K562 (cell line): ENCODE results near the gene MVB12B. TPM values are rescaled to one million over a fixed set of nuclear protein-coding genes. Genes with fewer than 3 reads are reported as not detected.
A peak's percentile ranks its signal among the peaks of the same experiment; 100 is the strongest.

Experiments used
- ATAC-seq: fragments of 200-7000 bp; cut with Tn5 transposase; 3 replicates; pipeline ENCODE4 v1.9.1; 2020; ENCODE audit warnings: moderate library complexity
- BruUV-seq: library from RNA; stranded (reverse); fragments of 400-500 nt; replicated peaks from 2 replicates; lab custom pipeline; 2021; lab: Mats Ljungman, UMichigan
- CTCF ChIA-PET: fragments of 300-600 bp; formaldehyde crosslinking; extraction: SDS; loops from one replicate; lab custom pipeline; 2021; ENCODE audit warnings: low intra/inter-chr PET ratio; lab: Yijun Ruan, JAX
- POLR2A ChIA-PET: fragments of 300-600, 350-650 bp; sonication (Branson Sonifier 250); formaldehyde crosslinking; extraction: SDS; loops from one replicate; lab custom pipeline; 2021; ENCODE audit warnings: antibody characterized with exemption, inconsistent platforms; lab: Yijun Ruan, JAX
- DNase-seq, 4 experiments: peaks; one replicate each; pipeline versions ENCODE4 v3.0.0 to v3.0.0-alpha.2; 2011 to 2018; ENCODE audit warnings: low spot score in 3 of 4, mixed read lengths in 3 of 4; ENCODE audit errors: extremely low read depth in 1 of 4
- FAIRE-seq: peaks from 2 replicates; lab custom pipeline; 2011; peaks lifted over from hg19 to GRCh38; lab: Jason Lieb, UNC
- H2AFZ ChIP-seq: 2 replicates; pipeline ENCODE4 v1.6.0; 2011; ENCODE audit warnings: low read depth, low read length, control low read depth, inconsistent platforms
- H3K27ac ChIP-seq: fragments of 200-600 bp; 3 replicates; pipeline ENCODE4 v1.8.0; 2011; ENCODE audit warnings: low read depth, mild to moderate bottlenecking, control low read depth, inconsistent platforms, low read length, moderate library complexity, mixed read lengths; ENCODE audit errors: extremely low read depth
- H3K27me3 ChIP-seq, 2 experiments: fragments of 300-600 bp in 1 of 2; 2 replicates in 1 of 2; 3 replicates in 1 of 2; pipeline versions ENCODE4 v1.6.0 to v1.8.0; 2011; ENCODE audit warnings: inconsistent platforms in 2 of 2, low read length in 2 of 2, mild to moderate bottlenecking in 1 of 2, mixed read lengths in 1 of 2, moderate library complexity in 1 of 2; ENCODE audit not compliant: control insufficient read depth in 2 of 2, insufficient read depth in 2 of 2
- H3K36me3 ChIP-seq: fragments of 300-600 bp; 3 replicates; pipeline ENCODE4 v1.8.0; 2011; ENCODE audit warnings: mild to moderate bottlenecking, low read length, inconsistent platforms; ENCODE audit not compliant: control insufficient read depth, insufficient read depth
- H3K4me1 ChIP-seq, 2 experiments: fragments of 200-600 bp in 1 of 2; replicated peaks in 1 of 2; 2 replicates in 1 of 2; 3 replicates in 1 of 2; pipeline versions ENCODE4 v1.5.1 to v1.8.0; 2011; ENCODE audit warnings: inconsistent platforms in 2 of 2, low read length in 2 of 2, mild to moderate bottlenecking in 1 of 2, mixed read lengths in 1 of 2, moderate library complexity in 1 of 2; ENCODE audit not compliant: control insufficient read depth in 2 of 2, insufficient read depth in 2 of 2
- H3K4me2 ChIP-seq: 2 replicates; pipeline ENCODE4 v1.6.1; 2011; ENCODE audit warnings: low read length, control low read depth, inconsistent platforms, mixed read lengths; ENCODE audit not compliant: insufficient read depth
- H3K4me3 ChIP-seq: fragments of 200-600 bp; sonication (generic), shearing (Covaris generic); 2 replicates; pipeline ENCODE4 v1.5.1; 2016; ENCODE audit warnings: control low read depth, inconsistent platforms
- H3K79me2 ChIP-seq: fragments of 200-600 bp; 3 replicates; pipeline ENCODE4 v1.8.0; 2011; ENCODE audit warnings: low read length, inconsistent platforms; ENCODE audit not compliant: control insufficient read depth, insufficient read depth
- H3K9ac ChIP-seq, 2 experiments: 2 replicates each; pipeline versions ENCODE4 v1.6.0 to v1.6.1; 2011; ENCODE audit warnings: low read depth in 2 of 2, low read length in 2 of 2, control low read depth in 1 of 2, inconsistent platforms in 1 of 2, mild to moderate bottlenecking in 1 of 2, mixed read lengths in 1 of 2; ENCODE audit not compliant: insufficient read depth in 1 of 2
- H3K9me1 ChIP-seq: one replicate; pipeline ENCODE4 v1.6.0; 2011; ENCODE audit warnings: inconsistent platforms, mild to moderate bottlenecking, low read length, moderate library complexity; ENCODE audit not compliant: control insufficient read depth, insufficient read depth
- H3K9me3 ChIP-seq: replicated peaks from 2 replicates; pipeline ENCODE4 v1.5.1; 2011; ENCODE audit warnings: low read depth, low read length, inconsistent platforms; ENCODE audit not compliant: control insufficient read depth, insufficient read depth
- H4K20me1 ChIP-seq: replicated peaks from 2 replicates; pipeline ENCODE4 v1.6.1; 2011; ENCODE audit warnings: low read length, inconsistent platforms, mixed read lengths; ENCODE audit not compliant: control insufficient read depth, insufficient read depth
- DDX20 ChIP-seq: fragments of 450-650 bp; IDR thresholded peaks from 2 replicates; pipeline ENCODE4 v1.6.1; 2016; ENCODE audit warnings: missing genetic modification characterization, low read depth, mild to moderate bottlenecking, missing compliant biosample characterization, moderate library complexity
- RFX1 ChIP-seq: fragments of 450-650 bp; IDR thresholded peaks from 2 replicates; pipeline ENCODE4 v1.6.1; 2016; ENCODE audit warnings: mild to moderate bottlenecking, moderate library complexity
- ZNF561 ChIP-seq: fragments of 450-650 bp; formaldehyde crosslinking; conservative IDR thresholded peaks from 2 replicates; pipeline ENCODE4 v1.4.0; 2020; ENCODE audit warnings: mild to moderate bottlenecking, moderate library complexity
- WGBS: fragments of 100-300 bp; shearing (Covaris generic); methylation state at CpG from one replicate; pipeline ENCODE4 v1.1.6; 2016; ENCODE audit warnings: low coverage, mixed read lengths; ENCODE audit not compliant: insufficient coverage; ENCODE audit errors: missing lambda C conversion rate; 5-methylcytosine and 5-hydroxymethylcytosine counted together
- in situ Hi-C: fragments of 300-500 bp; cut with MboI; formaldehyde crosslinking; loops from 4 replicates; pipeline ENCODE4 v1.15.0; 2018; ENCODE audit warnings: inconsistent platforms, mixed read lengths
- intact Hi-C: fragments of 100-400 bp; cut with micrococcal nuclease; formaldehyde crosslinking; loops from 2 replicates; pipeline ENCODE4 v1.14.2; 2022
- polyA plus RNA-seq, 8 experiments: library from polyadenylated mRNA; depleted of rRNA in 4 of 8; stranded (reverse) in 5 of 8; unstranded in 3 of 8; fragments of >200 nt; fragmentation: Nextera tagmentation in 2 of 8; fragmentation: Illumina TruSeq in 1 of 8; extraction: Ambion mirVana in 2 of 8; extraction: Trizol in 1 of 8; gene quantifications; 2 replicates each; pipeline versions ENCODE4 v1.2.1 to v1.2.3, GENCODE V29; 2011 to 2014; ENCODE audit warnings: inconsistent platforms in 1 of 8, missing spikeins in 1 of 8
- total RNA-seq, 7 experiments: library from RNA; depleted of rRNA in 6 of 7; stranded (reverse); fragments of >200 nt in 6 of 7; fragmentation: Illumina TruSeq in 2 of 7; extraction: Trizol in 2 of 7; gene quantifications; 2 replicates each; pipeline versions ENCODE4 v1.2.1 to v1.2.3, GENCODE V29; 2011 to 2021; ENCODE audit warnings: low replicate concordance in 1 of 7

The MVB12B gene
- total and polyA plus RNA-seq, 9 of the 15 experiments (the other 6 are each of a cell fraction or from before 2014, with no cell fraction given), result not detected

DNA sequence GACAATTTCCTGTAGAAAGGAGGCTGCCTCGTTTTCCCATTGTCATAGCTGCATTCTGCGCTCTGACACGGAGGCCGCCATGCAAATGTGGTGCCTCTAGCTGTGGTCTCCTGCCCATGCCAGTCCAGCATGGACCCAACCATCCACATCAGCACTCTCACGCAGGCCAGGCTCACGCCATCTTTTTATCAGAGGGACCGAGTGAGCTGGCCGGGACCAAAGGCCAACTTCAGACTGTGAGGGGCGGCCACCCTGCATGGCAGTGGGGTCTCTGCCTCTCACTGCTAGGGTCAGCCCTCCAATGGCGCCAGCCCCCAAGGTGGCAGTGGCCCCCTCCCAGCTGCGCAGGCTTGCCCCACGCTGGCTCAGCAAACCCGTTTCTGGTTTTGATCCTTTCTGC, 155.2 kb downstream of the MVB12B start:
- no peak overlapping the region for H2AFZ ChIP-seq
- no TSS peak for BruUV-seq
- FAIRE-seq (no peak), ATAC-seq (no peak), DNase-seq (no peak)
- no peaks in the 10 kb centered on the region for H3K79me2 ChIP-seq
- intact Hi-C loops, result no loop called here
- no peak overlapping the region for H3K4me3 ChIP-seq
- no peak overlapping the region for H3K9ac ChIP-seq
- WGBS, result under 1% methylated on average over 13 of the region's 13 CpGs
- ChIA-PET POLR2A (interaction anchor here (0.6 kb wide), 1 partner anchor 11 kb away, joined by 3 read pairs; no protein-coding TSS in a partner anchor), CTCF (no interaction called here)
- H3K9me1 ChIP-seq, result no peaks in the 10 kb centered on the region
- H3K4me2 ChIP-seq, result no peak overlapping the region
- H3K27me3 ChIP-seq, result peaks cover 22 to 73% of the 10 kb centered on the region in 2 experiments; a peak in 4 of 5 replicates
- in situ Hi-C loops, result loop anchor here (5.0 to 25.0 kb wide), 2 partner anchors 1075 to 1220 kb away; partner anchors contain the start of gene GAPVD1
- no peak for TF ChIP-seq ZNF561 (CRISPR knock-in tag)
- no peaks in the 10 kb centered on the region; the same call in 1 of the 2 replicates for H4K20me1 ChIP-seq
- H3K36me3 ChIP-seq, result no peaks in the 10 kb centered on the region
- no peak overlapping the region for H3K27ac ChIP-seq
- peaks cover 0 to 8% of the 10 kb centered on the region in 2 experiments; a peak in 2 of 5 replicates for H3K4me1 ChIP-seq
- H3K9me3 ChIP-seq, result no peaks in the 10 kb centered on the region

DNA sequence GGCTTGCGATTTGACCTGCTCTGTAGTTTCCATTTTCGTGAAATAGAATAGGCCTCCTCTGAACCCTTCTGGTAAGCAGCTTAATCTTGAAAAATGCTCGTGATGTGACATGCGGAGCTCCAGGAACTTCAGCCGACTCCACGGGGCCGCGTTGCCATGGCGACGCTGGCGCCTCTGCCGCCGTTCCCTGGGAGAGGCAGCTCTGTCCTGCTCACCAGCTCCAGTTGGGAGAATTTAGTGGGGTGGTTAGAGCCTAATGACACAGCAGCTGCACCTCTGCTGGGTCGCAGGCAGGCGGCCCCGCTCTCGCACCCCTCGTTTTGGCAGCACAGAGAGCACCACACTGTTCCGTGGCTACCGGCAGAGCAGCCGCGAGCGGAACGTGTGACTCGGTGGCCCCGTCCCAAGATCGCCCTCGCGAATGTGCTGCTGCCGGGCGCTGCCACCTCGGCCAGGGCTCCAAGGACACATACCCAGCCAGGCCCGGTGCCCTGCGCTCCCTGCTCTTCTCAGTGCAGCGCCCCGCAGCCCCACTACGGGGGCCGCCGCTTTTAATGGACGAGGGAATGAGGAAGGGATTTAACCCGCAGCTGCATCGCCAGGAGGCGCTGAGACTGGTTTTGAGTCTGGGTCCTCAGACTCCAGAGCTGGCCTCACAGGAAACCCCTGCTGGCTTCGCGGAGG, 155.9 kb downstream of the MVB12B start:
- peak in 2 of 4 experiments; percentile 36 for DNase-seq
- intact Hi-C loops (no loop called here), in situ Hi-C loops (loop anchor here (5.0 to 25.0 kb wide), 2 partner anchors 1075 to 1220 kb away; partner anchors contain the start of gene GAPVD1)
- no peak for FAIRE-seq
- WGBS, result 4% methylated on average over 33 of the region's 45 CpGs
- Histone ChIP-seq H3K4me3 (no peak overlapping the region), H3K27me3 (peaks cover 26 to 79% of the 10 kb centered on the region in 2 experiments; a peak in 4 of 5 replicates), H3K27ac (no peak overlapping the region), H3K79me2 (no peaks in the 10 kb centered on the region), H3K9me1 (no peaks in the 10 kb centered on the region), H2AFZ (no peak overlapping the region), H3K9ac (no peak overlapping the region), H4K20me1 (no peaks in the 10 kb centered on the region; the same call in 1 of the 2 replicates), H3K9me3 (no peaks in the 10 kb centered on the region), H3K4me2 (no peak overlapping the region), H3K4me1 (peaks cover 0 to 8% of the 10 kb centered on the region in 2 experiments; a peak in 2 of 5 replicates), H3K36me3 (no peaks in the 10 kb centered on the region)
- TF ChIP-seq RFX1 (peak; percentile 84), DDX20 (tag) (no peak)
- POLR2A ChIA-PET, result interaction anchor here (0.6 kb wide), 2 partner anchors 10 to 1891 kb away, joined by 3 to 4 read pairs; no protein-coding TSS in a partner anchor
- CTCF ChIA-PET, result no interaction called here
- ATAC-seq, result no peak
- no TSS peak for BruUV-seq
